Measurements from ENCODE around the gene PSME4. TPM values are rescaled to one million over a fixed set of nuclear protein-coding genes. Genes with fewer than 3 reads are reported as not detected.
"Not testable (repeated sequence)": the region's sequence is repeated elsewhere in the genome, so short reads cannot be mapped to it uniquely, and the experiment has no call there.

PSME4 gene
- total RNA-seq, 1 donor from 2014 or later: 74.3 TPM

DNA sequence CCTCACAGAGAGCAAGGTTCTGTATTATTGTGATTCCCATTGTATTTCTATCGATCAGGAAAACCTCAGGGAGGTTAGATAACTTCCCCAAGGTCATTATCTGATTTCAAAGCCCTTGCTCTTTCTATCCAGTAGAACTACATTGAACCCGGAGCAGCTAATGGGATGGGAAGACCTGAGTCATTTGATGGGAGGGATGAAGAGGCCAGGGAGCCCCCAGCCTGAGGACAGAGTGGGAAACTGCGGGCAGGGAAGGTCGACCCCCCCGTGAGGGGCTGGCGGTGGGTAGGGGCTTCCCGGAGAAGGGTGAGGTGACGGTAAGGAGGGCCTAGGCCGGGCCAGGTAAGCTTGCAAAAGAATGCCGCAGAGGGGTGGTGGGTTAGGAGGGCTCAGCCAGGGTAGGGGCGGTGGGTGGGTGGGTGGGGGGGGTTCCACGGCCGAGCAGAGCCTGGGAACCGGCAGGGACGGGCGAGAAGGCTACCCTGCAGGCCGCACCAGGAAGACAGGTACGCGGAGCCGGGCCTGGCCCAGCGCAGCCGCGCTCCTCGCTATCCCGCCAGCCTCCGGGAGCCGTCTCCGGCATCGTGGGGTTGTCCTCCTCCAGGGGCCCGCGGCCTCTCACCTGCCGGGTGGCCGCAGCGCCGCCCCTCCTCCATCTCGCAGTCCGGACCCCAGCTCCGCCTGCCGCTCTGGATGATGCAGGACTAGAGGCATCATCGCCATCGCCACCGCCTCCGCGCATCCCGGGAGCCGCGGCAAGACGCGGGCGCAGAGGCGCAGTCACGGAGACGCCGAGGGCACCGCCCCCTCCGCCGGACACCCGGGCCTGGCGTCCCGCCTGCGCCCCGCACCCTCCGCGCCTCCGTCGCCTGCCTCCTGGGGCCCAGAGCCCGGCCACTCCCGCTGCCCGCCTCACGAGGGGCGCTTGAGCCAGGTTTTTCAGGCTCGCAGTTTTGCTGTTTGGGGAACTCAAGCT, 111.3 kb downstream of the PSME4 start, which contains the start of gene GPR75:
TSS of gene GPR75 (minus strand) at position 762 of the 976 bp plus-strand sequence. CDS start 5,211 bp downstream, outside the sequence.
- Mint-ChIP-seq H3K4me1 (no peaks in the 10 kb centered on the region), H3K27ac (no peak within 1 kb of the TSS), H3K4me3 (no peak within 1 kb of the TSS), H3K36me3 (ENCODE audit: low read depth) (peaks cover 55% of the 10 kb centered on the region), H3K9me3 (no peaks in the 10 kb centered on the region), H3K27me3 (no peaks in the 10 kb centered on the region)
- ATAC-seq (ENCODE audit: low read depth) (no peak), DNase-seq (no peak)
- ChIA-PET CTCF (no interaction called here), POLR2A (no interaction called here)
- intact Hi-C loops (cut with micrococcal nuclease): no loop called here
- TF ChIP-seq, protein P1, sequence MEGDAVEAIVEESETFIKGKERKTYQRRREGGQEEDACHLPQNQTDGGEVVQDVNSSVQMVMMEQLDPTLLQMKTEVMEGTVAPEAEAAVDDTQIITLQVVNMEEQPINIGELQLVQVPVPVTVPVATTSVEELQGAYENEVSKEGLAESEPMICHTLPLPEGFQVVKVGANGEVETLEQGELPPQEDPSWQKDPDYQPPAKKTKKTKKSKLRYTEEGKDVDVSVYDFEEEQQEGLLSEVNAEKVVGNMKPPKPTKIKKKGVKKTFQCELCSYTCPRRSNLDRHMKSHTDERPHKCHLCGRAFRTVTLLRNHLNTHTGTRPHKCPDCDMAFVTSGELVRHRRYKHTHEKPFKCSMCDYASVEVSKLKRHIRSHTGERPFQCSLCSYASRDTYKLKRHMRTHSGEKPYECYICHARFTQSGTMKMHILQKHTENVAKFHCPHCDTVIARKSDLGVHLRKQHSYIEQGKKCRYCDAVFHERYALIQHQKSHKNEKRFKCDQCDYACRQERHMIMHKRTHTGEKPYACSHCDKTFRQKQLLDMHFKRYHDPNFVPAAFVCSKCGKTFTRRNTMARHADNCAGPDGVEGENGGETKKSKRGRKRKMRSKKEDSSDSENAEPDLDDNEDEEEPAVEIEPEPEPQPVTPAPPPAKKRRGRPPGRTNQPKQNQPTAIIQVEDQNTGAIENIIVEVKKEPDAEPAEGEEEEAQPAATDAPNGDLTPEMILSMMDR (IDR thresholded peaks at IDR 0.05): no peak

DNA sequence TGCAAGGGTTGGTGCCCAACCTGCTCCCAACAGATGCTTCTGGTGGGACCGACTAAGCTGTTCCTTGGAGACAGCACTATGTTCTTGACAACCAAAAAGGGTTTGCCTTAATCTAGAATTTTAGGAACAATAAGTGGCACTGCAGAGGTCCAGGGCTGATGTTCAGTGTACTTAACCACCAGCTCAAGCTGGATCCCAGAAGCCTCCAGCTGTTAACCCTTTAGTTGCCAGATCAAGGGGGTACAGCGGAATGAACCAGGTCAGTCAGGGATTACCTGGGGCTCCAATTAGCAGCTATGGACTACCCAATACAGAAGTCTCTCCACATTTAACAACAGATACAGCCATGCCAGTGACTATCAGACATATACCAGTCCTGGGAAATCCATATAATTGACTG, 114.5 kb downstream of the PSME4 start:
- Mint-ChIP-seq H3K27ac (no peak overlapping the region), H3K36me3 (ENCODE audit: low read depth) (peaks cover 46% of the 10 kb centered on the region), H3K4me3 (no peak overlapping the region), H3K4me1 (no peaks in the 10 kb centered on the region), H3K9me3 (no peaks in the 10 kb centered on the region), H3K27me3 (no peaks in the 10 kb centered on the region)
- intact Hi-C loops (cut with micrococcal nuclease): no loop called here
- TF ChIP-seq, protein P1 (IDR thresholded peaks at IDR 0.05): no peak
- ChIA-PET POLR2A (interaction anchor here (0.7 kb wide), 1 partner anchor 124 kb away, joined by 3 read pairs; no protein-coding TSS in a partner anchor), CTCF (no interaction called here)
- ATAC-seq (ENCODE audit: low read depth) (no peak), DNase-seq (no peak)

DNA sequence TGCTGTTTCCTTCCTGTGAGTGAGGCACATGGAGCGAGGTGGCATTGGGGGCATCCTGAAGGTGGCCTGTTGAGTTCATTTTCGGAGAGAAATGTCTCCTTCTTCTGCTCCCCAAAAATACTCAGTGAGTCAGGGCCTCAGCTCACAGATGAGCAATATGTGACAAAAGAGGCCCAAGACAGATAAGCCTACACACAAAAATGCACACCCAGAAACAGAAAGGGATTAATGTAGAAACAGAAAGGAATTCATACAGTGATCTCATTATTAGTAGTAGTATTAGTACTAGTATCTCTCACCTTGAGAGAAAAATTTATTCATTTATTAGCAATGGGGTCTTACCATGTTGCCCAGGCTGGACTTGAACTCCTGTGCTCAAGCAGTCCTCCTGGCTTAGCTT, 116.1 kb downstream of the PSME4 start:
- ChIA-PET CTCF (no interaction called here), POLR2A (no interaction called here)
- H3K27me3 Mint-ChIP-seq: no peaks in the 10 kb centered on the region
- intact Hi-C loops (cut with micrococcal nuclease): no loop called here
- no peak for ATAC-seq (ENCODE audit: low read depth)
- H3K36me3 Mint-ChIP-seq (ENCODE audit: low read depth): peaks cover 39% of the 10 kb centered on the region
- no peak for DNase-seq
- TF ChIP-seq, protein P1 (IDR thresholded peaks at IDR 0.05): no peak
- H3K27ac Mint-ChIP-seq: no peak overlapping the region
- no peaks in the 10 kb centered on the region for H3K9me3 Mint-ChIP-seq
- H3K4me3 Mint-ChIP-seq: no peak overlapping the region
- H3K4me1 Mint-ChIP-seq: no peaks in the 10 kb centered on the region

DNA sequence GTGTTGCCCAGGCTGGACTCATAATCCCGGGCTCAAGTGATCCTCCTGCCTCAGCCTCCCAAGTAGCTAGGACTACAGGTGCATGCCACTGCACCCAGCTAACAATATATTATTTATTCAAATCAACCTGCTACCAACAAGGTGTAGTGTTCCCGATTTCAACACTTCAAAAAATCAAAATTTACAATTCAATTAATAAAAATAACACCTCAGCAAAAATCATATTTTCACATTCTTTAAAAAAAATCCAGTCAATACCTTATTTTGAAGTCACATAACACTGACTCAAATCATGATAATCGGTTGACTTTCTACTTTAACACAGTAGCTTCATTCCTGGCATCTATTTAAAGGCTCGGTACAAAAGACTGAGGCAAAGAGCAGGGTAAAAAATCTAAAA, 118.3 kb downstream of the PSME4 start:
- intact Hi-C loops (cut with micrococcal nuclease): no loop called here
- no peak overlapping the region for H3K27ac Mint-ChIP-seq
- CTCF ChIA-PET: no interaction called here

DNA sequence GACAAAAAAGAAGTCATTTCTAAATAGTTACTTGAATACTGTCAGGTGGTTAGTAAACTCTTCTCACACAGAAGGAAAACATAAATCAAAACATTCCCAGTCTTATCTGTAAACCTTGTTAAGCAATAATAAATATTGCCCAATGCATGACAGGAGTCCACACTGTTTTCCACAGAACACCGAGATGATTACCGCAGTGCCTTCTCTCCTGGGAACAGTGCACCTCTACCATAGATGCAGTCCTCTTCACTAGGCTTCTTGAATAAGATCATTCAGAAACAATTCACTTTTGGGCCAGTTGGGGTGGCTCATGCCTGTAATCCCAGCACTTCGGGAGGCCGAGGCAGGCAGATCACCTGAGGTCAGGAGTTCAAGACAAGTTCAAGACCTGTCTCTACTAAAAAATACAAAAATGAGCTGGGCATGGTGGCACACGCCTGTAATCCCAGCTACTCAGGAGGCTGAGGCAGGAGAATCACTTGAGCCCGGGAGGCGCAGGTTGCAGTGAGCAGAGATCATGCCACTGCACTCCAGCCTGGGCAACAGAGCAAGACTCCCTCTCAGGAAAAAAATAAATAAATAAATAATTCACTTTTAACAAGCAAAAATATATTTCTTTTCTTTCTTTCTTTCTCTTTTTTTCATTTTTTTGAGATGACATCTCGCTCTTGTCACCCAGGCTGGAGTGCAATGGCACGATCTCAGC, 119.6 kb downstream of the PSME4 start:
- H3K4me1 Mint-ChIP-seq; H3K4me3 Mint-ChIP-seq; DNase-seq; H3K27ac Mint-ChIP-seq; CTCF ChIA-PET; POLR2A ChIA-PET; H3K27me3 Mint-ChIP-seq; ATAC-seq (ENCODE audit: low read depth); H3K9me3 Mint-ChIP-seq; intact Hi-C loops (cut with micrococcal nuclease): not testable (repeated sequence)
- peaks cover 27% of the 10 kb centered on the region for H3K36me3 Mint-ChIP-seq (ENCODE audit: low read depth)

More for the DNA sequence above, 118.3 kb downstream of the PSME4 start:
- H3K9me3 Mint-ChIP-seq: no peaks in the 10 kb centered on the region
- no peaks in the 10 kb centered on the region for H3K27me3 Mint-ChIP-seq
- peaks cover 29% of the 10 kb centered on the region for H3K36me3 Mint-ChIP-seq (ENCODE audit: low read depth)
- no peaks in the 10 kb centered on the region for H3K4me1 Mint-ChIP-seq
- TF ChIP-seq, protein P1 (IDR thresholded peaks at IDR 0.05): no peak
- POLR2A ChIA-PET: interaction anchor here (0.7 kb wide), 1 partner anchor 56 kb away, joined by 3 read pairs; no protein-coding TSS in a partner anchor
- ATAC-seq (ENCODE audit: low read depth): no peak
- no peak overlapping the region for H3K4me3 Mint-ChIP-seq
- DNase-seq: no peak
